ENCODE measurements around the gene GKAP1.

- TF ChIP-seq, protein P1, sequence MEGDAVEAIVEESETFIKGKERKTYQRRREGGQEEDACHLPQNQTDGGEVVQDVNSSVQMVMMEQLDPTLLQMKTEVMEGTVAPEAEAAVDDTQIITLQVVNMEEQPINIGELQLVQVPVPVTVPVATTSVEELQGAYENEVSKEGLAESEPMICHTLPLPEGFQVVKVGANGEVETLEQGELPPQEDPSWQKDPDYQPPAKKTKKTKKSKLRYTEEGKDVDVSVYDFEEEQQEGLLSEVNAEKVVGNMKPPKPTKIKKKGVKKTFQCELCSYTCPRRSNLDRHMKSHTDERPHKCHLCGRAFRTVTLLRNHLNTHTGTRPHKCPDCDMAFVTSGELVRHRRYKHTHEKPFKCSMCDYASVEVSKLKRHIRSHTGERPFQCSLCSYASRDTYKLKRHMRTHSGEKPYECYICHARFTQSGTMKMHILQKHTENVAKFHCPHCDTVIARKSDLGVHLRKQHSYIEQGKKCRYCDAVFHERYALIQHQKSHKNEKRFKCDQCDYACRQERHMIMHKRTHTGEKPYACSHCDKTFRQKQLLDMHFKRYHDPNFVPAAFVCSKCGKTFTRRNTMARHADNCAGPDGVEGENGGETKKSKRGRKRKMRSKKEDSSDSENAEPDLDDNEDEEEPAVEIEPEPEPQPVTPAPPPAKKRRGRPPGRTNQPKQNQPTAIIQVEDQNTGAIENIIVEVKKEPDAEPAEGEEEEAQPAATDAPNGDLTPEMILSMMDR (conservative IDR thresholded peaks at IDR 0.05 in 1 of 2, IDR thresholded peaks at IDR 0.05 in 1 of 2; ENCODE audit: extremely low read depth in 1 of 2, insufficient read depth in 1 of 2, low read depth in 1 of 2, low read length in 2 of 2), result no peak
- no peak for TF ChIP-seq EZH2 (IDR thresholded peaks at IDR 0.05; ENCODE audit: borderline replicate concordance, low read length)
Observed at GRCh38 chr9:83715794-83716193, 101.8 kb downstream of the GKAP1 start.
